Tongue (tissue), 2 donors: ENCODE measurements around the gene GPC3. TPM values are rescaled to one million over a fixed set of nuclear protein-coding genes. Genes with fewer than 3 reads are reported as not detected.

Experiments
- DNase-seq: peaks from one replicate; pipeline ENCODE4 v3.0.0-alpha.2; 2015
- total RNA-seq: library from RNA; depleted of rRNA; stranded (reverse); fragments of >200 nt; gene quantifications from one replicate; pipeline ENCODE4 v1.2.3, GENCODE V29; 2014

Gene GPC3
- total RNA-seq, 1 donor from 2014 or later = 220 TPM

DNA sequence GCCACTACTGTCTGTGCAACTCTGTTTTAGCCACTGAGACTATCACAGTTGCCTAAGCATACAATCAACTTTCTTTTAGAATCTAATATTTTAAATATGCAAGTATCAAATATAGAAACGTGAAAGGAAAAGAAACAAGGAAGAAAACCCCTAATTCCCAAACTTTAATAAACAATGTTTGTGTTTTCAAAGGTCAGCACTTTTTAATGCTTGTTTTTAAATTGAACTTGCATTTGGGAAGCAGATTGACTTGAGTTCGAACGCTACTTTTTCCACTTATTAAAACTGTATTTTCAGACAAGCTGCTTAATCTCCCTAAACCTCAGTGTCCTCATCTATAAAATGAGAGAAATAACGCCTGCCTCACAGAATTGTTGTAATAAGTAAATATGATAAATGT is 384.3 kb downstream of the GPC3 start:
- DNase-seq = no peak

DNA sequence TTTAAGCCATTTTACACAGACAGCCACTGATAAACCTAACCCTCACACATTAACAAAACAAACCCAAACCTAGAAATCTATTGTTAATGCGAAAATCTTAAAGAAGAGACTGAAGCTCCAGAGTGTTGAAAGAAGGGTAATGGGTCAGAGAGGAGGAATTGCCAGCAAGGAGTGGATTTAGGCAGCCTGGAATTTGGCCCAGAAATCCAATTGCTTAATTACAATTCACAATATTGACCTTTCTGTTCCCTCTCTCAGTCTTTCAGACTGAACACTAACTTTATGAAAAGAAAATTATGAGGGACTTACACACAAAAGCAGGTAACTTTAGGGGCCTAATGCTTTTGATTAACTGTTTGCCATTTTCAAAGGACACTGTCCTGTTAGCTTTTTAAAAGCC is 384.9 kb downstream of the GPC3 start:
- DNase-seq = no peak

- DNase-seq = peak; percentile 6
Observed at GRCh38 chrX:133598601-133599335, 386.6 kb downstream of the GPC3 start.

GRCh38 chrX:133594156-133594555 is 391.2 kb downstream of the GPC3 start:
- DNase-seq = no peak

GRCh38 chrX:133593531-133593930 is 391.9 kb downstream of the GPC3 start:
- DNase-seq = no peak

GRCh38 chrX:133590703-133591505 is 394.5 kb downstream of the GPC3 start:
- peak; percentile 6 for DNase-seq

DNA sequence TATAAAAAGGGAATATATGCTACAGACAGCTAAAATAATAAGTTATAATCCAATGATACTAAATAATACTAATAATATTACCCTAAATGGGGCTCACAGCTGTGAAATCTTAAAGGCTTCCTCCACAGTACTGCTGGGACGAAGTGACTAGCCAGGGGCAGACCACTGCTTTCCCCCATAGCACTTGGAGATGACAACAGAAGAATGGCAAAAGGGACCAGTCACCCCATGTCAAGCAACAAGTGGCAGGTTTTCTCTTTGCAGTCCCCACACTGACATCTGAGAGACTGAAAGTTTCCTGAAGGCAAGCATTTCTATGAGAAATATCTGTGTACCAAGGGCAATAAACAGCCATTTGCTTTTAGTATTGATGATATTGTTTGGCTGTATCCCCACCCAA is 396.6 kb downstream of the GPC3 start:
- DNase-seq = no peak

- no peak for DNase-seq
Observed at GRCh38 chrX:133587818-133588217, 397.6 kb downstream of the GPC3 start.

DNA sequence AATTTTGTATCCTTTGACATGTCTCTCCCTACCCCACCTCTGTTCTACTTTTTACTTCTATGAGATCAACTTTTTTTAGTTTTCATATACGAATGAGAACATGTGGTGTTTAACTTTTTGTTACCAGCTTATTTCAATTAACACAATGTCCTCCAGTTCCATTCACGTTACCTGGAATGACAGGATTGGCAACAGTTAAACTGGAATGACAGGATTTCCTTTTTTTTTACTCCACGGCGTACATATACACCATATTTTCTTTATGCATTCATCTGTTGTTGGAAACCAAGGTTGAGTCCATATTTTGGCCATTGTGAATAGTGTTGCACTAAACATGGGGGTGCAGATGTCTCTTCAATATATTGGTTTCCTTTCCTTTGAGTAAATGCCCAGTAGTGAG is 398.3 kb downstream of the GPC3 start:
- DNase-seq = no peak

DNA sequence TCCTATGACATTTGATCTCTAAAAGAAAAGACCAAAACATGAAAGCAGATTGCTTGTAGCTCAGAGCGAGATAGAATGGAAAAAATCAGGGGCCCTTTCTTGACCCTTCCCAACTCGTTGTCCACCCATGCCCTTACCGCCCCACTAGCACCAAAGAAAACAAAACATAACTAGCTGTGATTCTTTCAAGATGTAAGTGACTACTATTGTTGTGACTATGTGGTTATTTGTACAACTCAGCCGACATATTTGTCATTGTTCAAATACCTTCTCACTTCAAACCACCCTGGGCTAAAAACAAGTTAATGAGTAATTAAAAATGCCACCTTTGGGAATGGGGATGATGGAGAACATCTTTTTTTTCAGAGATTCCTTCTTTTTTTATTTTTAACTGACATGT is 399.0 kb downstream of the GPC3 start:
- no peak for DNase-seq

GRCh38 chrX:133583825-133584224 is 401.6 kb downstream of the GPC3 start:
- DNase-seq = no peak

GRCh38 chrX:133580625-133581024 is 404.8 kb downstream of the GPC3 start:
- no peak for DNase-seq

GRCh38 chrX:133579631-133580030 is 405.8 kb downstream of the GPC3 start:
- no peak for DNase-seq

GRCh38 chrX:133576876-133577275 is 408.5 kb downstream of the GPC3 start:
- no peak for DNase-seq

DNA sequence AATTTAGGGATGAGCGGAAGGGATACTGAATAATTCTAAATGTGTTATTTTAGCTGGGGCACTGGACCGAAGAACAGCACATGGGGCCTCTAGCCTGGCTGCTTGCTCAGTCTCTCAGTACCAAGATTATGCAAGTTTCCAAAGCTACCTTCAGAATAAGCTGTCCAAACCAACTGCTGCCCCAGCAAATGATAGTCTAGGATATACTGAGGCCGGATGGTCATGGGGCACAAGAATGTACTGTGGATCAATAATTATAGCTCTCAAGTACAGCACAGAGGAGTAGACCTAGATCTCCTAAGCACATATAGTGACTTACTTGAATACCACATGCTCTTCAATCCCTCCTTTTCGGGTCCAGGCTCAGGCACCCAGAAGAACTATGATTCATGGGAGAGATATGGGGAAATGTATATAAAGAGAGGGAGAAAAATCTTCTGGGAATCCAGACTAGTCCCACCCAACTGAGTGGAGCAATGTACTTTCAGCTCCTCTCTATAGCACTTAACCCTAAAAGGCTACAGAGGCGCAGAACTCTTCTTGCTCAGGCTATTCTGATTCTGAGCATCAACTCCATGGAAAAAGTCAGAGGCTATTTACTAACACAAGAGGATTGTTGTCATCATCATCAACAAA is 409.8 kb downstream of the GPC3 start:
- no peak for DNase-seq

GRCh38 chrX:133574716-133575115 is 410.7 kb downstream of the GPC3 start:
- DNase-seq = no peak

- DNase-seq = no peak
Observed at GRCh38 chrX:133570549-133570948, 414.8 kb downstream of the GPC3 start.

- no peak for DNase-seq
Observed at GRCh38 chrX:133569217-133569616, 416.2 kb downstream of the GPC3 start.

GRCh38 chrX:133568109-133568508 is 417.3 kb downstream of the GPC3 start:
- no peak for DNase-seq

DNA sequence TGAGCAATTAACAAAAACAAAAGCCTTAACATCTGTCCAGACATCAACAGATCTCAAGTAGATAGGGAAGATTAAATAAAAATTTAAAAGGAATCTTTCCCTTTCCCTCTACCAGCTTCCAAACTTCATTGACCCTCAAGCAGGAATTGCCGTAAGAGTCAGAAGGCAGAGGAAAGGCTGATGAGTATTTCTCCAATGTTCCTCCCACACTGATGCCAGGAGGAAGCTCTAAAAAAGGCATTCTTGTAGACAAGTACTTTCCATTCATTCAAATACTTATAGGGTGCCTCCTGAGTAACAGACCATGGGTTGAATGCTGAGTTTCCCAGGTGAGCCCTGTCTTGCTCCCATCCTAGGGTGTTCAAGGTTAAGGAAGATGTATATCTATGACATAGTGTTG is 418.5 kb downstream of the GPC3 start:
- DNase-seq = no peak

- no peak for DNase-seq
Observed at GRCh38 chrX:133563705-133564104, 421.7 kb downstream of the GPC3 start.

GRCh38 chrX:133561251-133561650 is 424.1 kb downstream of the GPC3 start:
- DNase-seq = no peak

GRCh38 chrX:133559909-133560308 is 425.5 kb downstream of the GPC3 start:
- DNase-seq = no peak
